Kidney (tissue), 22 donors: Measurements from ENCODE around the gene GFPT2. TPM values are rescaled to one million over a fixed set of nuclear protein-coding genes. Genes with fewer than 3 reads are reported as not detected.
A peak's percentile ranks its signal among the peaks of the same experiment; 100 is the strongest.

Experiments
- DNase-seq, 5 donors: peaks; one replicate each; pipeline ENCODE4 v3.0.0-alpha.2; 2013 to 2020
- FAIRE-seq: peaks from 2 replicates; lab custom pipeline; 2012; peaks lifted over from hg19 to GRCh38; lab: Jason Lieb, UNC
- H3K27ac ChIP-seq, 2 donors: one replicate each; pipeline ENCODE4 v1.7.0; 2013; ENCODE audit warnings: low read depth in 2 of 2, low read length in 2 of 2, inconsistent platforms in 1 of 2
- H3K27me3 ChIP-seq: one replicate; pipeline ENCODE4 v1.7.1; 2013; ENCODE audit warnings: low read length, inconsistent platforms; ENCODE audit not compliant: control insufficient read depth, insufficient read depth
- H3K36me3 ChIP-seq, 3 donors: one replicate each; pipeline versions ENCODE4 v1.7.0 to v1.7.1; 2013; ENCODE audit warnings: low read length in 3 of 3, control low read depth in 1 of 3, inconsistent platforms in 1 of 3; ENCODE audit not compliant: insufficient read depth in 3 of 3, control insufficient read depth in 2 of 3
- H3K4me1 ChIP-seq, 3 donors: one replicate each; pipeline versions ENCODE4 v1.7.0 to v1.7.1; 2013; ENCODE audit warnings: low read length in 3 of 3, inconsistent platforms in 1 of 3, low read depth in 1 of 3; ENCODE audit not compliant: control insufficient read depth in 2 of 3, insufficient read depth in 2 of 3
- H3K4me3 ChIP-seq, 3 donors: one replicate each; pipeline versions ENCODE4 v1.7.0 to v1.8.1; 2013; ENCODE audit warnings: low read length in 3 of 3, control low read depth in 1 of 3, inconsistent platforms in 1 of 3
- H3K9ac ChIP-seq, 3 donors: one replicate each; pipeline versions ENCODE4 v1.7.0 to v1.7.1; 2013; ENCODE audit warnings: low read length in 3 of 3, control low read depth in 1 of 3, inconsistent platforms in 1 of 3
- H3K9me3 ChIP-seq, 3 donors: one replicate each; pipeline versions ENCODE4 v1.7.0 to v1.7.1; 2013; ENCODE audit warnings: low read length in 3 of 3, control low read depth in 1 of 3, inconsistent platforms in 1 of 3; ENCODE audit not compliant: control insufficient read depth in 2 of 3, insufficient read depth in 1 of 3
- intact Hi-C: fragments of 100-400 bp; cut with DNase I; formaldehyde crosslinking; loops from one replicate; pipeline ENCODE4 v1.11.1; 2022
- long read RNA-seq, 10 donors: library from polyadenylated mRNA in 1 of 10; unstranded in 1 of 10; transcript quantifications; one replicate each; pipeline ENCODE4 v2.0.0 and lab custom pipeline, GENCODE V29; 2021 to 2026
- polyA plus RNA-seq: library from polyadenylated mRNA; stranded (reverse); fragments of 350-450 nt; fragmentation: Illumina TruSeq; extraction: RNeasy Lipid Tissue Mini Kit (QIAGEN cat#74804); gene quantifications from one replicate; pipeline ENCODE4 v1.2.3, GENCODE V29; 2014; ENCODE audit warnings: low read depth, low replicate concordance; ENCODE audit not compliant: insufficient read depth
- total RNA-seq: library from RNA; stranded (reverse); fragmentation: NEBNext Ultra II Directional; extraction: Animal tissue kit (Norgen Biotek cat#: 25700); gene quantifications from one replicate; pipeline ENCODE4 v1.2.1, GENCODE V29; 2021
- TF ChIP-seq, protein P1 (sequence below): IDR thresholded peaks from 3 replicates; pipeline ENCODE4 v1.5.1; 2012; ENCODE audit warnings: mild to moderate bottlenecking, moderate library complexity, borderline replicate concordance; ENCODE audit not compliant: insufficient read depth; ENCODE audit errors: extremely low read depth
- donor health status: control.
- donor health status: control.
- donor health status: control.
- donor health status: control.
- donor health status: control.
- donor health status: DM: yes; HTN: yes; CAD: no.
- donor health status: Normal renal cell carcinoma (clear cell type).

The GFPT2 gene
- total RNA-seq (15.9 TPM), polyA plus RNA-seq (2.7 TPM)
- long read RNA-seq, donor 1, partial matches to known transcripts: 0 of 1 reads
- long read RNA-seq, donor 1, other reads (novel, unspliced or antisense): 0 of 1 reads
- long read RNA-seq, donor 2, partial matches to known transcripts: 0 of 1 reads
- long read RNA-seq, donor 2, other reads (novel, unspliced or antisense): 0 of 1 reads
- long read RNA-seq, donor 3: 0 reads
- long read RNA-seq, donor 4: 0 reads
- long read RNA-seq, donor 5: 0 reads
- long read RNA-seq, donor 6: 0 reads
- long read RNA-seq, donor 7, transcript GFPT2-201 (19 exons, 3,093 nt): major isoform, 18 of 26 reads
- long read RNA-seq, donor 7, partial matches to known transcripts: 3 of 26 reads
- long read RNA-seq, donor 7, other reads (novel, unspliced or antisense): 5 of 26 reads
- long read RNA-seq, donor 8: 0 reads
- long read RNA-seq, donor 9: 0 reads
- long read RNA-seq, donor 10: 0 reads

DNA sequence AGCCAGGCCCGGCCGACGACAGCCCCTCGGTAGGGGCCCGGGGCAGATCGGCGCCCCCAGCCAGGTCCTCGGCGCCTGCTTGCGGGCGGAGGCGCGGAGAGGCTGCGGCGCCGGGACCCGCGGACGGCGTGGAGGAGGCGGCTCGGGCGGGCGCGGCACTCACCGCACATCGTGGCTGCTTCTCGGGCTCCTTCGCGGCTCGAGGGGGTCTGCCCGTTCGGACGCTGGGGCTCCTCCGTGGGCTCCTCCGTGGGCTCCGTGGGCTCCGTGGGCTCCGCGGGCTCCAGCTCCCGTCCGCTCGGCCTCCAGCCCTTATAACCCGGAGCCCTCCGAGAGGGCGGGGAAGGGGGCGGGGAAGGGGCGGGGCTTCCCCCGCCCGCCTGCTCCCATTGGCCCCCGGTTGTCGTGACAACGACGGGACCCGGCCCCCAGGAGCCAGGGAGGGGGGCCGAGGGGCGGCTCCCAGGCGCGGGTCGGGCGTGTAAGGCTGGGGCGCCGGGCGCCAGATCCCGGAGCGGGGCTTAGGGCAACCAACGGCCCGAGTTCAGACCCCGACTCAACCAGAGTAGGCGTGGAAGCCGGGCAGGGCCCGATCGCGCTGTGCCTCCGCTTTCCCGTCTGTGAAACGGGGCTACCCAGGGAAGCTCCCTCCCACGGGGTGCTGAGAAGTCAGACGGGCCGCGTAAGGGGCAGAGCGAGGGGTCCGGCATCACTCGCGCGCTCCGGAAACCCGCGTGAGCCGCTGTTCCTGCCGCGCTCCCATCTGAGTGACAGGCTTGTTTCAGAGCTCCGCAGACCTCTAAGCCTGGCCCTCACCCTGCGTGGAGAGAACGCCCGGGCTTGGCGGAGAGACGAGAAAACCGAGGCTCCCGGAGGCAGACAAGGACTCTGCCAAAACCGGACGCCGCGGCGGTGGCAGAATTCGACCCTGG, at the start of gene GFPT2:
TSS of gene GFPT2 (minus strand) at position 289 of the 932 bp plus-strand sequence. CDS start at position 170, 119 bp downstream.
- no peak within 1 kb of the TSS for H3K27ac ChIP-seq
- H3K9ac ChIP-seq: peak within 1 kb of the TSS in 2 of 3 donors; percentile 51 to 60
- intact Hi-C loops: no loop called here
- H3K4me1 ChIP-seq: peaks cover 0 to 6% (median 0%) of the 10 kb centered on the region in 3 donors
- TF ChIP-seq, protein P1, sequence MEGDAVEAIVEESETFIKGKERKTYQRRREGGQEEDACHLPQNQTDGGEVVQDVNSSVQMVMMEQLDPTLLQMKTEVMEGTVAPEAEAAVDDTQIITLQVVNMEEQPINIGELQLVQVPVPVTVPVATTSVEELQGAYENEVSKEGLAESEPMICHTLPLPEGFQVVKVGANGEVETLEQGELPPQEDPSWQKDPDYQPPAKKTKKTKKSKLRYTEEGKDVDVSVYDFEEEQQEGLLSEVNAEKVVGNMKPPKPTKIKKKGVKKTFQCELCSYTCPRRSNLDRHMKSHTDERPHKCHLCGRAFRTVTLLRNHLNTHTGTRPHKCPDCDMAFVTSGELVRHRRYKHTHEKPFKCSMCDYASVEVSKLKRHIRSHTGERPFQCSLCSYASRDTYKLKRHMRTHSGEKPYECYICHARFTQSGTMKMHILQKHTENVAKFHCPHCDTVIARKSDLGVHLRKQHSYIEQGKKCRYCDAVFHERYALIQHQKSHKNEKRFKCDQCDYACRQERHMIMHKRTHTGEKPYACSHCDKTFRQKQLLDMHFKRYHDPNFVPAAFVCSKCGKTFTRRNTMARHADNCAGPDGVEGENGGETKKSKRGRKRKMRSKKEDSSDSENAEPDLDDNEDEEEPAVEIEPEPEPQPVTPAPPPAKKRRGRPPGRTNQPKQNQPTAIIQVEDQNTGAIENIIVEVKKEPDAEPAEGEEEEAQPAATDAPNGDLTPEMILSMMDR: no peak
- DNase-seq (peak; percentile 89 to 95 (median 94)), FAIRE-seq (no peak)
- no peaks in the 10 kb centered on the region for H3K36me3 ChIP-seq
- peak within 1 kb of the TSS; percentile 48 to 77 (median 55) for H3K4me3 ChIP-seq
- H3K27me3 ChIP-seq: no peaks in the 10 kb centered on the region
- no peaks in the 10 kb centered on the region for H3K9me3 ChIP-seq

DNA sequence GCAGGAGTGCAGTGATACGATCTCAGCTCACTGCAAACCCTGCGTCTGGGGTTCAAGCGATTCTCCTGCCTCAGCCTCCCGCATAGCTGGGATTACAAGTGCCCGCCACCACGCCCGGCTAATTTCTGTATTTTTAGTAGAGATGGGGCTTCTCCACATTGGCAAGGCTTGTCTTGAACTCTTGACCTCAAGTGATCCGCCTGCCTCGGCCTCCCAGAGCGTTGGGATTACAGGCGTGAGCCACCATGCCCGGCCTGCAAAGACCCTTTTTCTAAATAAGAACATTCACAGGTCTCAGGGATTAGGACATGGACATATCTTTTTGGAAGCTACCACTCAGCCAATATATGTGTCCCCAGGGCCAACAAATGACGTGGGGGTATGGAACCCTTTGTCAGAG, 49.6 kb upstream of the GFPT2 start:
- H3K27ac ChIP-seq: no peak overlapping the region
- no peak for DNase-seq
- H3K27me3 ChIP-seq: no peaks in the 10 kb centered on the region
- H3K9ac ChIP-seq: no peak overlapping the region
- H3K4me1 ChIP-seq: no peaks in the 10 kb centered on the region
- FAIRE-seq: no peak
- H3K36me3 ChIP-seq: no peaks in the 10 kb centered on the region
- H3K9me3 ChIP-seq: no peaks in the 10 kb centered on the region
- H3K4me3 ChIP-seq: no peak overlapping the region
- TF ChIP-seq, protein P1: no peak
- intact Hi-C loops: no loop called here

DNA sequence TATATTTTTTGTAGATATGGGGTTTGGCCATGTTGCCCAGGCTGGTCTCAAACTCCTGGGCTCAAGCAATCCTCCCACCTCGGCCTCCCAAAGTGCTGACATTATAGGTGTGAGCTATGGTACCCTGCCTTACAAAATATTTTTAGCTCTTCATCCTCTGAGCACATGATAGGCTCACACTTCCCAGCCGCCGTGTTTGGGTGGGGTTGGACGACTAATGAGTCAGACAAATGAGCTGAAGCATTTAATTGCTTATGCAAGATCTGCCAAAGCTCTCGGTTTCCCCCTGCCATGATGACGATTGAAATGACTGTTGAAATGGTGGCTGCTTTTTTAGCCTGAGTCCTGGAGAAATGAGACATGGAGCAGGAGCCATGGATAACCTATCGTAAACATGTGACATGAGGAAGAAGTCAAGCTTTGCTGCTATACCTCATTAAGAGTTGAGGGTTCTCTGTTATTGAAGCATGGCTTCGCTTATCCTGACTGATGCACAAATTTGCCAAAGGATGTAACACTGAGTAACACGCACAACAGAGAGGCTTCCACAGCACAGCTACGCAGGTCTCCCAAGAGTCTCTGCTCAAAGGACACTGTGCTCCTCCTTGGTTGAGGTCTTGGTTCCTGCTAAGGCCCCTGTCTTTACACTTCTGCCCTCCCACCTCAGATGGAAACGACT, 48.2 kb upstream of the GFPT2 start:
- Histone ChIP-seq H3K9me3 (no peaks in the 10 kb centered on the region), H3K27ac (no peak overlapping the region), H3K9ac (no peak overlapping the region), H3K27me3 (no peaks in the 10 kb centered on the region), H3K4me1 (no peaks in the 10 kb centered on the region), H3K4me3 (no peak overlapping the region), H3K36me3 (no peaks in the 10 kb centered on the region)
- intact Hi-C loops: no loop called here
- TF ChIP-seq, protein P1: no peak
- DNase-seq (no peak), FAIRE-seq (no peak)
